T1000 (cell line): ENCODE measurements around the gene ATP10A.
"Not testable (repeated sequence)": the region's sequence is repeated elsewhere in the genome, so short reads cannot be mapped to it uniquely, and the experiment has no call there.

Source experiments
- DNase-seq: peaks from one replicate; lab custom pipeline; 2025; ENCODE audit warnings: mixed read lengths; lab: John Stamatoyannopoulos, UW

ATP10A gene

DNA sequence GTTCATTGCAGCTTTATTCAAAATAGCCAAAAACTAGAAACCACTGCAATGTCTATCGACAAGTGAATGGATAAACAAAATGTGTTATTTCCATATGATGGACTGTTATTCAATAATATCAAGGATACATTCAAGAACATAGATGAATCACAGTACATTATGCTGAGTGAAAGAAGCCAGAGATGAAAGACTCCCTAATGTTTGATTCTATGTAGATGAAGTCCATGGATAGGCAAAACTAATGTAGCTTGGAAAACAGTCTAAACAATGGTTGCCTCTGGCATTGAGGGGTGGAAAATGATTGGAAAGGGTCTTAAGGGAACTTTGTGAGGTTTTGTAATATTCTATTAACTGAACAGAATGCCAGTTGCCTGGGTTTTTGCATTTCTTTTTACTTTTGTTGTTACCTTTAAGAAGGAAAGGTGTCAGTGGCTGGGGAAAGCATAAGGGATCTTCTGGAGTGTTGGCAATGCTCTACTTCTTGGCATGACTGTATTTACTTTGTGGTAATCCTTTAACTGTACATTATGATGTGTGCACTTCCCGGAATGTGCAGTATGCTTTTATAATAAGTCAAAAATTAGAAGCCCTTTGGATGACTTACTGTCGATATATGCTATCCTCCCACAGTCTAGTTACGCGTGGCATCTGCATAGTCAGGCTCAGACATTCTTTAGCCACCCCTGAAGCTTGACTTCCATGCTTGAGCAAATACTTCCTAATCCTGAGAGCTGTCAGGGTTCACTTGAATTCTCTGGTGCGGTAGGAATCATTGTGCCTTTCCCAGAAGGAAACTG lies 20.5 kb upstream of the ATP10A start:
- DNase-seq: no peak

DNA sequence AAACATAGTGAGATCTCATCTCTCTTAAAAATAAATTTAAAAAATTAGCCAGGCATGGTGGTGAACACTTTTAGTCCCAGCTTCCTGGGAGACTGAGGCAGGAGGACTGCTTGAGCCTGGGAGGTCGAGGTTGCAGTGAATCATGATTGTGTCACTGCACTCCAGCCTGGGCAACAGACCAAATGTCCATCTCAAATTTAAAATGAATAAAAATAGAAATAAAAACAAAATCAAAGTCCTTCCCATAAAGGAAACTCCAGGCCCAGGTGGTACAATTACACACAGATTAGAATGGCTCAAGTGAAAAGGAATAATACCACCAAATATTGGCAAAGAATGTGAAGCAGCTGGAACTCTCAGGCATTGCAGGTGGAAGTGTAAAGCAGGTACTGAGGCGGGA lies 19.3 kb upstream of the ATP10A start:
- DNase-seq: no peak

DNA sequence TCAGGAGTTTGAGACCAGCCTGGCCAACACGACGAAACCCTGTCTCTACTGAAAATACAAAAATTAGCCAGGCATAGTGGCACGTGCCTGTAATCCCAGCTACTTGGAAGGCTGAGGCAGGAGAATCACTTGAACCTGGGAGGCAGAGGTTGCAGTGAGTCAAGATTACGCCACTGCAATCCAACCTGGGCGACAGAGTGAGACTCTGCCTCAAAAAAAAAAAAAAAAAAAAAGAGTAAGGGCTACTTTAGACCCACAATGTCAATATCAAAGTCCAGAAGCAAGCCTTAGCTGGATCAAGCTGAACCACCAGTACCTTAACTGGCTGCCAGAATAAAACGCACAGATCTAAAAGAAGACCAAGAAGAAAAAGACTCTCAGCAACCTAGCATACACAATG lies 17.8 kb upstream of the ATP10A start:
- not testable (repeated sequence) for DNase-seq

DNA sequence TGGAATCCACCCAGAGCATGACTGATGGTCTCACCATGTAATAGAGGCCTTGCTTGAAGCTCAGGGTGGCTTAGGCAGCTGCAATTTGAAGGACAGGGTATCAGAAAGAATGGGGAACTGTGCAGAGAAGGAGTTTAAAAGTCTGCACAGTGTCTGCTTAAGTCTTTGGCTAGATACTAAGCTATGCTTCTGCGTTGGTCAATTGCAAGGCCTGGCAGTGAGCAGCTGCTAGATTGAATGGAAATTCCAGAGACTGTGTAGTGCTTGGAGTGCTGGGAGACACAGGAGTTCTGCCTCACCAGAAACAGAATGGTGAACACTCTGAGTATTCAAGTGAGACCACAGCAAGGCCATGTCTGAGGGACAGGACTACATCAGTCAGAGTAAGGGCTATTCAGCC lies 17.3 kb upstream of the ATP10A start:
- no peak for DNase-seq

DNA sequence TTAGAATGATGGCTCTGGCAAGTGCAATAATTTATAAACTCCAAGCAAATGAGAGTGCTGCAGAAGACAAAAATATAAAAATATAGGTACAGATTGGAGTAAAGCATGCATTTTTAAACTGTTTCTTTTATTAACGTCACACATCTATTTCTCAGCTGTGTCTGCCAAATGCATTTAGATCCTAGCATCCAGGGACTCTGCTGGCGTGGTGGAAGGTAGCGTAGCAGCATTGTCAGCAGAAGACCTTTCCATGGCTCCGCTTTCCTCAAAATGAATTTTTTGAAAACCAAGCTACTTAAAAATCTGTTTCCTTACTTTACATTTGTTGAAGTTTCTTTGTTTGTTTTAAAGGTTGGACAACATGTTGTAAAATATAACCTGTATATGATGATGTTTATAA lies 16.3 kb upstream of the ATP10A start:
- no peak for DNase-seq

DNA sequence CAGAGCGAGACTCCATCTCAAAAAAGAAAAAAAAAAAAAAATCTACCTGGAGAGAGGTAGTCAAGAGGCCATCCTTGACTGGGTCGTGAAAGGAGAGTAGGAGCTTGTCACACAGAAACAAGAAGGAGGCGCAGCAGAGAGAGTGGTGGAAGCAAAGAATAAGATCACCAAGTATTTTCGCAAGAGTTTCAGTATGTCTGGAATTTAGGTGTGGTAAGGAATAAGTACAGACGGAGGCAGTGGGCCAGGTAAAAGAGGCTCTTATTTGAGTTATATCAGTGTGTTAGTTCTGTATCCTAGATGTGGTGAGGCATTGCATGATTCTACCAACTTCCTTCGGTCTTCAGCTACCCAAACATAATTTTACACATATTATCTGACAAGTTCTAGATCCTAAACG lies 14.6 kb upstream of the ATP10A start:
- no peak for DNase-seq

DNA sequence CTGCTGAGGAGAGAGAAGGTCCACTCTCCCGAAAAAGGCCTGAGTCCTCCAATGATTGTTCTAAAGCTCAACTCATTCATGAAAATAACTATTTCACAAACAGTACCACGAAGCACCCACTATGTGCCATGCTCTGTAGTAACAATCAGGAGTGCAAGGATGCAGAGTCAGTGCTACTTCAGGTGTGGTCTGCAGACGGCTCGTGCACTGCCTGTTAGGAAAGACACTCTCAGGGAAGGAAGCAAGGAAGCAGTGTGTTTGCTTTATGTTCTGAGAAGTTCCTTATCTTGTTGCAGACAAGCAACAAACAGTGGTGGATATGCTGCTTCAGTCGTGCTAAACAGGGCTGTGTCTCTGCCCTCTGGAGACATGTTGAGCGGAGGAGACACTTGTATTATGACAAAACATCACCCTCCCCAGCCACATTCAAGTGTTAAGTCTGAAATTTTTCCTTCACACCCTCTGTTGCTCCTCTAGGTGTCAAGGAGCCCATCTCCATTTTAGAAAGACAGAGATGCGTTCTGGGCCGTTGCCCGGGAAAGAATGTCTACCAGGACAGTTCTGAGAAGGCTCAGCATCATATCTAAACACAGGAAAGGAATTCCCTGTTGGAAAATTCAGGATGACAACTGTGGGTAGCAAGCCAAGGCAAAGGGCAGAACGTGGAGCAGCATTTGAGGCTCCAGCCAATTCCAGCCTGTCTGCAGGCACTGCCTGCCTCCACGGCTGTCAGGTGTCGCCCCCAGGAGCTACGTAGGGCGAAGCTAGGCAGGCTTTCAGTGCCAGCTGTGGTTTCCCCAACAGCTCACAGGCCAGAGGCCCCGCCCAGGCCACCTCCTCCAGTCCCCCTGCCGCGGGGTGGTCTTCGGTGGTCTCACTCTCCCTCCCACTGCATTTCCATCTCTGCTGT lies 13.4 kb upstream of the ATP10A start:
- DNase-seq: no peak

DNA sequence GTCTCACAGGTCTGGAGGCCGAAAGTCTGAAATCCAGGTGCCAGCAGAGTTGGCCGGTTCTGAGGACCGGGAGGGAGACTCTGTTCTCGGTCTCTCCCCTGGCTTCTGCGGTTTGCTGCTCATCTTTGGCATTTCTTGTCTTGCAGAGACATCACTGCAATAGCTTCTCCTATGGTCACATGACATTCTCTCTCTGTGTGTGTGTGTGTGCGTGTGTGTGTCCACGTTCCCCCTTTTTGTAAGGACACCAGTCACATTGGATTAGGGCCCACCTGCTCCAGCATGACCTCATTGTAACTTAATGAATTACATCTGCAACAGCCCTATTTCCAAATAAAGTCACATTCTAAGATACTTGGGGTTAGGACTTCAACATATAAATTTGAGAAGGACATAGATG lies 12.4 kb upstream of the ATP10A start:
- no peak for DNase-seq

DNA sequence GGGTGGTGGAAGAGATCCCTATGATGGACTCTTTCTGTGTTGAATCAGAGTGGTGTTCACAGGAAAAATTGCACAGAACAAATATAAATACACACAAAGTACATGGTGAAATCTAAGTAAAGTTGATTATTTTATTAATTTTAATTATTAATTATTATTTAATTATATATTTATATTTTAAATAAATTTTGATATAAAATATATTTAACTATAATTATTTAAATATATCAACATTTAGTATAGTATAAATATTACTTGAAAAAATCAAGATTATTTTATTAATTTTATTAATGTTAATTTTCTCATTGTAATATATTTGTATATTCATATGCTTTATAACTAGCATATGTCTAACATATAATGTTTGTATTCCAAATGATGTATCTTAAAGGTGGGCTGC lies 11.3 kb upstream of the ATP10A start:
- no peak for DNase-seq

DNA sequence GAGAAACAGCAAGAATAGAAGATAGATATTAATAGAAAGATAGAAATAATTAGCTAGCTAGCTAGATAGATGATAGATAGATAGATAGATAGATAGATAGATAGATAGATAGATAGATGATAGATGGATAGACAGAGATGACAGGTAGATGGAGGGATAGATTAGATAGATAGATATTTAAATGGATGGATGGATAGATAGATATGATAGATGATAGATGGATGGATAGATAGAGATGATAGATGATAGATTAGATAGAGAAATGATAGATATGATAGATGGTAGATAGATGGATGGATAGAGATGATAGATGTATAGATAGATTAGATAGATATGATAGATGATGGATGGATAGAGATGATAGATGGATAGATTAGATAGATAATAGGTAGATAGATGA lies 8.3 kb upstream of the ATP10A start:
- DNase-seq: no peak

DNA sequence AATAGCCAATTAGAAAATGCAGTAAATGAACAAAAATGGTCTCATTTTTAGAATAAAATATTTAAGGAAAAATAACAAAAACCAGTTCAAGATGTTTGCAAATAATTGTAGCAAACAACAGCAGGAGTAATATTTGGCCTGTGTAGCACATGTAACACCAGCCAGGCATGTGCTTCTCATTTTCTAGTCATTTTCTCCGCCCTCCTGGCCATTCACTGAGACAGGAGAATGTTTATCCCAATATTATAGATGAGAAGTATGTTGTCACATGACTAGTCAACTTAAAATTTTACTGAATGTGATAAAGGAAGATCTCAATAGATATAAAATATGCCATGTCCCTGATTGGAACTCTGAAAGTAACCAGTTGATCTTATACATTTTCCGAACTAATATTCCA lies 7.8 kb upstream of the ATP10A start:
- DNase-seq: no peak

DNA sequence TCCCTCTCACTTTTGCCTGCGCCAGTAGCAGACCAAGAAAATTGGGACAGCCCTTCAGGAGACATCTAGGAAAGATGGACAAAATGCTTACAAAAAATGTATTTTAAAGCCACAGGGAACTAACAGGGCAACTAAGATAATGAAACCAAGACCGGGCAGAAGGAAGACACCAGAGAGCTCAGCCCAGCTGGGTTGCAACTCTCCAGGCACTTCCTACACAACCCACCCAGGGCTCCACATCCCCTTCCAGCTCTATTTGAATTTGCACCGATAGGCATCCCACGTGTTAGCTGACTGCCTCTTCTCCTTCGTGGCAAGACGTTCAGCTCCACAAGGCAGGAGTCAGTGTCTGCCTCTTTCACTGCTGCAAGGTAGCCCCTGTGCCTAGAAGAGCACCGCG lies 6.6 kb upstream of the ATP10A start:
- no peak for DNase-seq

DNA sequence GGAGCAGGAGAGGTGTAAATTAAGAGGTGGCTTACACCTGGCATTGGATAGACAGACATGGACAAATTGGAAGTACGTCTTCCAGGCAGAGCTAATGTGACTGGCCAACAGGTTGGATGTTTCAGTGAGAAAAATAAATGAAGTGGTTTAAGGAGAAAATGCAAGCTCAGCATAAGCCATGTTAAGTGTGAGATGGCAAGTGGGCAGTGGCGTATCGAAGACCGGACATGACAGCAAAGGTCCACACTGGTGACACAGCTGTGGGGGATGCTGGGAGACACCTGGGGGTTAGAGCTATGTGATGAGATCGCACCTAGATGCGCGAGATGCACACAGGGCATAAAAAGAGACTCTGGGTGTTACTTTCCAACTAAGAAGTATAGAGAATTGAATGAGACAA lies 3.7 kb upstream of the ATP10A start:
- no peak for DNase-seq

DNA sequence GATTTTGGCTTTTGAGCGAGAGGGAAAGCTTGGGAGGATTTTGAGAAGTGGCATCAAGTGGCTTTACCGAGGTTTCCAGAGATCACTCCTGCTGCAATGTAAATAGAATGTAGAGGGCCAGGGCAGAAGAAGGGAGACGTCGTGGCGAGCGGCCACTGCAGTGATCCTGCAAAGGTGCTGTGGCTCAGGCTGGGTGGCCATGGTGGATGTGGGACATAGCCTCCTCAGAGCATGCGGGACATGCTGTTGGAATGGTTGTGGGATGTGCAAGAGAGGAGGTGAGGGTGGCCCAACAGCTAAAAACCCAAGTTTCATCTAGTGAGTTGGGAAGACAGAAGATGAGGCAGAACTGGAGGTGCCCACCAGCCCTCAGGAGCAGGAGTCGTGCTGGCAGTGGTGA lies 3.1 kb upstream of the ATP10A start:
- DNase-seq: no peak

DNA sequence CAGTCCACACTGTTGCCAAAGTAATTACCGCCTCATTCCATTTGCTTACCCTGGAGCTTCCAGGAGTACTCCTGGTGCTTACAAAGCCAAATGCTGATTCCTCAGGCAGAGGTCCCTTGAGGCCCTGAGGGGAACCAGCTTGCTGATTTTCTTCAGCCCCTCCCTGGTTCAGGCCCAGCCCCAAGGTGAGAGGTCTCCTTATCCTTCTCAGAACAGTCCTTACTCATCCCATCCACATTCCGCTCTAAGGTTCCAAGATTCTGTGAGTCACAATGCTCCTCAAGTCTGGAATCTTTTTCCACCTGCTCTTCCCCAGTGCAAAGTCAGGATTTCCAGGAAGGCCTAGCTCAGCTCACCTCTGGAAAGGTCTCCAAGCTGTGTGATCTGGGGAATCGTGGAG lies 1.8 kb upstream of the ATP10A start:
- DNase-seq: no peak

DNA sequence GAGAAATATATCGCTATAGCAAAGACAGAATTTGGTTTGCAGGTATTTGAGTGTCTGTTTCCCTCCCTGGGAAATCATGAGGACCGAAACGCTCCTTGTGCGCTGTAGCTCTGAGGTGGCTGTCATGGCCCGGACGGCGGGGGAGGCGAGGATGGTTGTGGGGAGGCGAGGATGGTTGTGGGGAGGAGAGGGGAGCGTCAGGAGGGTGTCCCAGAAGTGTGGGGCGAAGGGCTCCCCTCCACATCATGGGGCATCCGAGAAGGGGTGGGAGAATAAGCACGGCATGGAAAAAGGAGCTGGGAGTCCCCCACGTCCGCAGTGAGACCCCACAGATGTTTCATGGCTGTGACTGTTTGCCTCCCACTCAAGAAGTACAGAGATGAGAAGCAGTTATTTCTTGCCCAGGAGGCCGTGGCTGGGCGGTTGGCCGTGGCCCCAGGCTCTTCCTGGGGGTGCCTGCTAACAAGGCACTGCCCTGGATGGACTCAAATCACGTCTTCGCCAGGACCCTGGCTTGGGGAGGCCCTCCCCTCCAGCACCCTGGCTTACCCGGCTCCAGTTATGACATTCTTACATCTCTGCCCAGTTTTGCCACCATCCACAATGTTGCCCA lies 947 bp upstream of the ATP10A start:
- no peak for DNase-seq

DNA sequence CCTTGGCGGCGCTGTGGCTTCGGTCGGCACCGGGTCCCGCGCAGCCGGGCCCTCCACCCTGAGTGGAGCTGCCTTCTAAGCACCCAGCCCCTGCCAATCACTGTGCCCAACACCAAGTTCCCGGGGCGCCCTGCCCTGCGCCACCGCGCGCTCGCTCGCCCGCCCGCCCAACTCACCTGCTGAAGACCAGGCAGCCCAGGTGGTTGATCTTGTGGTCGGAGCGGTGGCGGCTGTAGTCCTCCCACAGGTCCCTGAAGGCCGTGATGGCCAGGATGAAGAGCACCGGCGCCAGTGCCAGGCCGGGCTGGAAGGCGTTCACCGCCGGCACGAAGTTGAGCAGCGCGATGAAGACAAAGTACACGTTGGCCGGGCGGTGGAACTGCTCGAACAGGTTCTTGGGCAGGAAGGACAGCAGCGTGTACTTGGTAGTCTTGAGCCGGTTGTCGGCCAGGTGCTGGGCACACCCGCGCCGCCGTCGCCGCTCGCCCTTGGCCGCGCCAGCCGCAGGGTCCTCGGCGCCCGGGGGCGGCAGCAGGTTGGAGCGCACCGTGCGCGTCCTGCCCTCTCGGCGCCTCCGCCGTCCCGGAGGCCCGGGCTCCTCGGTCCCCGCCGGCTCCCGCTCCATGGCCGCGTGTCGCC lies 536 bp downstream of the ATP10A start:
- no peak for DNase-seq

DNA sequence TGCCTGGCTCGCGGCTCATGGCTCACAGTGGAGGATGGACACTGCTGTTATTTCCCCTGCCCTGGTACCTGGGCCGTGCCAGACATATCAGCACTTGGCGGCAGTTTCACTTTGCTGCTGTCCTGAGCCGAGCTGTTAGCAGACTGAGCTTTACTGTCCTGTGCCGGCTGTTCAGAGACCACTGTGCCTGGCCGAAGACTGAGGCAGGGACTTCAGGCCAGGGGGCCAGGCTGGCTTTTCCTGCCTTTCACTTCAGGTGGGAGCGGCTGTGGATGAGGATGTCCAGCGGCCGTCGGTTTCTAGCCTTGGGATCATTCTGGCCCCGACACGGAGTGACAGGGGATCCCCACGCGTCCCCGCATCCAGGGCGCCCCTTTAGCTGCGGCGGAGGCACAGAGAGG lies 1.1 kb downstream of the ATP10A start:
- DNase-seq: no peak

DNA sequence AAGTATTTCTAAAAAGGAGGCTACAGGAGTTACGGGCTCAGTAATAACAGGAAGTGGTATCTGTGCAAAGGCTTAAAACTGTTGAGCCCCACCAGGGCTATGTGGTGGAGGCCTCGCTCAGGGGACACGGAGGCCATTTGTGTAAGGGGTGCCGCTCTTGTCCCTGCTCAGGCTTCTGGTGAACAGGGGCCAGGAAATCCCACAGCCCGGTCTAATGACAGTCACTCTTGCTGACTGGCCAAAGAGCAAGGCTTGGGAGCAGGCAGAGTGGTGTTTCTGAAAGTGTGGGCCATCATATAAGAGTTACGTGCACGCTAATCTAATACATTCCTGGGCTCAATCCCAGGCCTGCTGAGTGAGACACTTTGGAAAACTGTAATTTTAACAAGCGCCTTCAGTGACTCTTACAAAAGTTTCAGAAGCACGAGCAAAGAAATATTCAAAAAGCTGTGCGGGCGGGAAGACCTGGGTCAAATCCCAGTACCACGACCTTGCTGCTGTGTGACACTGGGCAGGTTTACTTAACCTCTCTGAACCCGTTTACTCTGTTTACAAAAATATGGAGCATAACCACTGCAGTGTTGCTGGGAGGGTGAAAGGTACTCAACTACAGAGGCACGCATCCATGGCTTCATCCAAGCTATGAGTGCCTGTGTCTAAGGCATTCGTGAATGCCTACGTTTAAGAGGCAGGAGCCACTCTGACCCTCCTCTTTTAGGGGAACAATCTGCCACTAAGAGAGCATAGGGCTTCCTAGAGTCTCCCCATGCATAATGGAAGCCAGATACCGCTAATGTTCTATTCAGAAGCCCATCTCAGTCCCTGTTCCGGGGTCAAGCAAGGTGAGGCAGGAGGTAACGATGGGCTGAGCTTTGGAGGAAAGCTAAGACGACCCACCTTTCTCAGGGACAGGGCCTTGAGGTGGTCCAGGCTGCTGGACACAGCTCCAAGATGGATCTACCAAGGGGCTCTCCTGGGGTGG lies 2.0 kb downstream of the ATP10A start:
- no peak for DNase-seq

DNA sequence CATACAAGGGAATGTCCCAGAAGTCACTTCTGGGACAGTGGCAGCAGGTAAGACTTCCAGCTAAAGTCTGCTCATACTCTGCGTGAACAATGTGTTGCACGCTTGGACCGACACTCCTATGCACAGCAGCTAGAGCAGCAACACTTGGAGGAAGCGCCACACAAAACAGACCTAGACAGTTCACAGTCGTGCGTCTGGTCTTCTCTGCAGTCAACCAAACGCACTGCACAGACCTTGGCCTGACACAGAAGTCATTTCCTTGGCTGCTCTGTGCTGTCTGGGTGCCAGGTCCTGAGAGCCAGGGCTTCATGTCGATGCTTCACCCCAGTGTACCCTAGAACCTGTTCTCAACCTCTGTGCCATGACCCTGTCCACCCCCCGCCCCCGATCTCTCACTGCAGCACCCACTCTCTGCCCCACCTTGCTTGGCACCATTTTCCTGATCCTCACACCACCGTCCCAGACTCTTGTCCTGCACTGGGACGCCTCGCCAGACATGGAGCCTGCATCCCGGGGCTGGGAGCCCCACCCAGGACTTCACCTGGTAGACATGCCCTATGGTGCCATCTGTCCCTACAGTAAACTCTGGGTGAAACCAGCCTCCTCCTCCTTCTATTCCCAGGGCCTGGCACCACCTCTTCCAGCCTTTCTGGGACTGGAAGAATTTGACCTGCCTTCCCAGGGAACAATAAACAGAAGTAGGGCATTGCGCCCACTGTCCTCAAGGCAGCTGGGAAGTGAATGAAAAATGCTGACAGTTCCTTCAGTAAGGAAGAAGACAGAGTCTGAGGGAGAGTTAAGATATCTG lies 3.1 kb downstream of the ATP10A start:
- DNase-seq: no peak
